Natural killer cell (primary cell): ENCODE data around the gene KISS1R. TPM values are rescaled to one million over a fixed set of nuclear protein-coding genes. Genes with fewer than 3 reads are reported as not detected.

Source experiments
- ATAC-seq, 3 donors: fragments of 150-1000 bp in 2 of 3; fragments of 200-7000 bp in 1 of 3; cut with Tn5 transposase; 1 replicate in 1 of 3; 2 replicates in 2 of 3; pipeline ENCODE4 v1.10.0; 2021; ENCODE audit warnings: mild to moderate bottlenecking in 2 of 3, moderate library complexity in 2 of 3
- DNase-seq, 2 donors: peaks; one replicate each; pipeline versions ENCODE4 v3.0.0 to v3.0.0-alpha.2; 2013 to 2021; ENCODE audit warnings: mixed read lengths in 1 of 2
- H3K27ac ChIP-seq: one replicate; pipeline ENCODE4 v1.5.1; 2013; ENCODE audit warnings: mild to moderate bottlenecking, low read length
- H3K27me3 ChIP-seq: one replicate; pipeline ENCODE4 v1.6.1; 2013; ENCODE audit warnings: low read length; ENCODE audit not compliant: control insufficient read depth, insufficient read depth
- H3K36me3 ChIP-seq: one replicate; pipeline ENCODE4 v1.6.1; 2013; ENCODE audit warnings: low read length; ENCODE audit not compliant: control insufficient read depth, insufficient read depth
- H3K4me1 ChIP-seq: one replicate; pipeline ENCODE4 v1.6.1; 2013; ENCODE audit warnings: low read length; ENCODE audit not compliant: control insufficient read depth, insufficient read depth
- H3K4me3 ChIP-seq: one replicate; pipeline ENCODE4 v1.5.1; 2013; ENCODE audit warnings: low read length
- H3K9me3 ChIP-seq: one replicate; pipeline ENCODE4 v1.6.1; 2013; ENCODE audit warnings: low read length; ENCODE audit not compliant: control insufficient read depth, insufficient read depth
- H3K27ac Mint-ChIP-seq, 2 donors: one replicate each; pipeline ENCODE4 v1.8.0; 2022; ENCODE audit warnings: mild to moderate bottlenecking in 2 of 2, mixed read lengths in 2 of 2, moderate library complexity in 1 of 2
- H3K27me3 Mint-ChIP-seq, 2 donors: one replicate each; pipeline ENCODE4 v1.8.0; 2022; ENCODE audit warnings: low read depth in 2 of 2, mixed read lengths in 2 of 2
- H3K36me3 Mint-ChIP-seq: one replicate; pipeline ENCODE4 v1.8.0; 2022; ENCODE audit warnings: mixed read lengths
- H3K4me1 Mint-ChIP-seq, 2 donors: one replicate each; pipeline ENCODE4 v1.8.0; 2022; ENCODE audit warnings: mixed read lengths in 2 of 2
- H3K4me3 Mint-ChIP-seq: one replicate; pipeline ENCODE4 v1.8.0; 2022; ENCODE audit warnings: mild to moderate bottlenecking, moderate library complexity, mixed read lengths
- H3K9me3 Mint-ChIP-seq, 2 donors: one replicate each; pipeline ENCODE4 v1.8.0; 2022; ENCODE audit warnings: mixed read lengths in 2 of 2
- WGBS: methylation state at CpG from one replicate; pipeline ENCODE4 v1.1.7; 2013; ENCODE audit warnings: missing lambda C conversion rate; ENCODE audit not compliant: insufficient coverage; 5-methylcytosine and 5-hydroxymethylcytosine counted together
- intact Hi-C: fragments of 100-400 bp; cut with micrococcal nuclease; formaldehyde crosslinking; loops from one replicate; pipeline ENCODE4 v1.14.2; 2022
- total RNA-seq, 4 donors: library from RNA; stranded (reverse); fragments of 120-200 nt in 1 of 4; gene quantifications; one replicate each; pipeline versions ENCODE4 v1.2.3 to v1.2.4, GENCODE V29; 2013 to 2022
- TF ChIP-seq, protein P1 (sequence below): fragments of 200-600 bp; IDR thresholded peaks from one replicate; pipeline ENCODE4 v1.8.0; 2022; ENCODE audit warnings: antibody characterized with exemption

Gene KISS1R
- total RNA-seq, 3 donors from 2014 or later (not counting 1 experiment from before 2014, with no cell fraction given) = 0.31 TPM; not detected in 2

DNA sequence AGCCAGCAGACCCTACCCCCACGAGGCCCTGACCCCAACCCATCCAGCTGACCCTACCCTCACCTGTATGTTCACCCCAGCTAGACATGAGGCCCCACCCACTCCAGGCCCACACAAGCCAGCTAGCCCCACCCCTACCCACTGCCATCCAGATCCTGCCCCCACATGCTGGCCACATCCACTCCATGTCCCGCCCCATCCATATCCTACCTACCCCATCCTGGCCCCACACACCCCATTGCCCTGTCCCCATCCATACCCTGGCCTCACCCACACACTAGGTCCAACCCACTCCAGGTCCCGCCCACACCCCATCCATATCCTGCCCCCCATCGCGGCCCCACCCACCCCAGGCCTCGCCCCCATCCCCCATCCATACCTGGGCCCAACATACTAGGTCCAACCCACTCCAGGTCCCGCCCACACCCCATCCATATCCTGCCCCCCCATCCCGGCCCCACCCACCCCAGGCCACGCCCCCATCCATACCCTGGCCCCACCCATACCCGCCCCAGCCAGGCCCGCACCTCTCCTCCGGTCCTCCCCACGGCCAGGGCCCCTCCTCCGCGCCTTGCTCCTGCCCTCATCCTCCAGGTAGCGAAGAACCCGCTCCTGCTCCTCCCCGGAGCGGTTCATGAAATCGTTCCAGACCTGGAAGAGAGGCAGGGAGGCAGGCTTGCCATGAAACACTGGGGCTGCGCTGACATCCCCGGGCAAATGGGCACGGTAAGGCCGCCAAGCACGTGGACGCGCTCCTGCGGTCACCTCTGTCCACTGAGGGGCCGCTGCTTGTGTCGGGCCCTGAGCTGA is 16.6 kb upstream of the KISS1R start:
- no peak overlapping the region for H3K4me3 ChIP-seq
- 94% methylated on average over 25 of the region's 30 CpGs for WGBS
- no peaks in the 10 kb centered on the region for H3K9me3 ChIP-seq
- peak in 1 of 2 donors; percentile 63 for DNase-seq
- intact Hi-C loops = no loop called here
- no peaks in the 10 kb centered on the region for H3K9me3 Mint-ChIP-seq
- ATAC-seq = peak; percentile 37 to 59 (median 56)
- H3K4me1 ChIP-seq = peaks cover 11% of the 10 kb centered on the region
- no peaks in the 10 kb centered on the region for H3K27me3 ChIP-seq
- no peak overlapping the region for H3K27ac ChIP-seq
- H3K4me1 Mint-ChIP-seq = peaks cover 0 to 9% of the 10 kb centered on the region in 2 donors
- H3K4me3 Mint-ChIP-seq = no peak overlapping the region
- H3K36me3 Mint-ChIP-seq = no peaks in the 10 kb centered on the region
- TF ChIP-seq, protein P1, sequence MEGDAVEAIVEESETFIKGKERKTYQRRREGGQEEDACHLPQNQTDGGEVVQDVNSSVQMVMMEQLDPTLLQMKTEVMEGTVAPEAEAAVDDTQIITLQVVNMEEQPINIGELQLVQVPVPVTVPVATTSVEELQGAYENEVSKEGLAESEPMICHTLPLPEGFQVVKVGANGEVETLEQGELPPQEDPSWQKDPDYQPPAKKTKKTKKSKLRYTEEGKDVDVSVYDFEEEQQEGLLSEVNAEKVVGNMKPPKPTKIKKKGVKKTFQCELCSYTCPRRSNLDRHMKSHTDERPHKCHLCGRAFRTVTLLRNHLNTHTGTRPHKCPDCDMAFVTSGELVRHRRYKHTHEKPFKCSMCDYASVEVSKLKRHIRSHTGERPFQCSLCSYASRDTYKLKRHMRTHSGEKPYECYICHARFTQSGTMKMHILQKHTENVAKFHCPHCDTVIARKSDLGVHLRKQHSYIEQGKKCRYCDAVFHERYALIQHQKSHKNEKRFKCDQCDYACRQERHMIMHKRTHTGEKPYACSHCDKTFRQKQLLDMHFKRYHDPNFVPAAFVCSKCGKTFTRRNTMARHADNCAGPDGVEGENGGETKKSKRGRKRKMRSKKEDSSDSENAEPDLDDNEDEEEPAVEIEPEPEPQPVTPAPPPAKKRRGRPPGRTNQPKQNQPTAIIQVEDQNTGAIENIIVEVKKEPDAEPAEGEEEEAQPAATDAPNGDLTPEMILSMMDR = no peak
- peaks cover 29% of the 10 kb centered on the region for H3K36me3 ChIP-seq
- no peak overlapping the region for H3K27ac Mint-ChIP-seq
- H3K27me3 Mint-ChIP-seq = no peaks in the 10 kb centered on the region

DNA sequence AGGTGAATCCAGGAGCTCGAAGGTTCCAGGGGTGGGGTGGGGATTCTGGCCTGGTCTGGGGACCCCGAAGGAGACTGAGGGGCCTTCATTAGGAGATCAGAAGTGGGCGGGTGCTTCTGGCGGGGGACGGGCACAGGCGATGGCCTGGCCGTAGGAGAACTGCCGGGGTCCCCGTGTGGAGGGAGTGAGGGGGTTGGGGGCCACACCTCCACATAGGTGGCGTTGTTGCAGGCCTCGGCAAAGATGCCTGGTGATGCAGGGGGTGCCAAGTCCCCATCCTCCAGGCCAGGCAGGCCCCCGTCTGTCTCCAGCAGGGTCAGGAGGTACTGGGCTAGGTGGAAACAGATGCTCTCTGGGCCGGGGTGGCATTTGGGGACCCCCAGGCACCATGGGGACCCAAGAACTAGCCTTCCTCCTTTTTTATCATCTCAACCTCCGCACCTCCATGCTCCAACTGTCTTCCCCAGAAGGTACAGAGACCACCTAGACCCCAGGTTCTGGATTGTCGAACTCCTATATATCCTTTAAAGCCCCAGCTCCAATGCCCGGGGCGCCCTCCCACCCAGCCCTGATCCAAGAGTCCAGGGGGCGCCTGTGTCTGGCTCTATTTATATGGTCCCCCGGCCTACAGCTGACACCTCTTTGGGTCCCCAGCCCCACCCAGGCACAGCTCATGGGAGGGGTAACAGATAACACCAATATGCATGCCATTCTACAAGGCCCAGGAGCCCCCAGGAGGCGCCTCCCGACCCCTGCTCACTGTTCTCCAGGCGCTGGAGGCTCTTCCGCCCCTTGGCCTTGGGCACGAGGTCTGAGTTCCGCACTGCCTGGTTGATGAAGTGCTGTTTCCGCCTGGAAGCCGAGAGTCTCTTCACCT is 15.7 kb upstream of the KISS1R start:
- Mint-ChIP-seq H3K4me3 (no peak overlapping the region), H3K27ac (no peak overlapping the region), H3K4me1 (peaks cover 0 to 6% of the 10 kb centered on the region in 2 donors), H3K9me3 (no peaks in the 10 kb centered on the region), H3K36me3 (no peaks in the 10 kb centered on the region), H3K27me3 (no peaks in the 10 kb centered on the region)
- TF ChIP-seq, protein P1 = no peak
- no peaks in the 10 kb centered on the region for H3K27me3 ChIP-seq
- H3K36me3 ChIP-seq = peaks cover 29% of the 10 kb centered on the region
- H3K4me1 ChIP-seq = peaks cover 19% of the 10 kb centered on the region
- no peak overlapping the region for H3K27ac ChIP-seq
- ATAC-seq = no peak
- WGBS = 93% methylated on average over 27 of the region's 27 CpGs
- intact Hi-C loops = no loop called here
- H3K4me3 ChIP-seq = no peak overlapping the region
- H3K9me3 ChIP-seq = no peaks in the 10 kb centered on the region
- no peak for DNase-seq

DNA sequence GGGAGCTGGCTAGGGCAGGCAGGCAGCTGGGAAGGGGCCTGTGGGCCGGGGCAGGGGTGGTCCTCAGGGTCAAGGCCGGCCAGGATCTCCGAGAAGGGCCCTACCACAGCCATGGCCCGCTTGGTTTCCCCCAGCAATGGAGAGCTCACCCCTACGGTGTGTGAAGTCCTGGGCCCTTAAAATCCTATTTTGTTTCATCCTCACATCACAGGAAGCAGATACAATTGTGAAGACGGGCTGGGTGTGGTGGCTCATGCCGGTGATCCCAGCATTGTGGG is 15.1 kb upstream of the KISS1R start:
- no peaks in the 10 kb centered on the region for H3K36me3 Mint-ChIP-seq
- no peak overlapping the region for H3K27ac ChIP-seq
- H3K9me3 ChIP-seq = no peaks in the 10 kb centered on the region
- no peak overlapping the region for H3K4me3 Mint-ChIP-seq
- DNase-seq = no peak
- TF ChIP-seq, protein P1 = no peak
- H3K36me3 ChIP-seq = peaks cover 26% of the 10 kb centered on the region
- H3K27me3 Mint-ChIP-seq = no peaks in the 10 kb centered on the region
- no peak overlapping the region for H3K27ac Mint-ChIP-seq
- H3K27me3 ChIP-seq = no peaks in the 10 kb centered on the region
- intact Hi-C loops = no loop called here
- H3K4me3 ChIP-seq = no peak overlapping the region
- H3K9me3 Mint-ChIP-seq = no peaks in the 10 kb centered on the region
- ATAC-seq = no peak
- peaks cover 25% of the 10 kb centered on the region for H3K4me1 ChIP-seq
- H3K4me1 Mint-ChIP-seq = peaks cover 0 to 4% of the 10 kb centered on the region in 2 donors
- 94% methylated on average over 7 of the region's 7 CpGs for WGBS
